Tibial nerve (tissue), 4 donors: Measurements from ENCODE around the gene NOS1.

Experiments used
- EP300 ChIP-seq, 2 donors: sonication (generic); formaldehyde crosslinking; IDR thresholded peaks; one replicate each; pipeline ENCODE4 v1.6.1; 2017; ENCODE audit warnings: antibody characterized with exemption in 2 of 2, mild to moderate bottlenecking in 1 of 2
- POLR2A ChIP-seq, 2 donors: fragments of 450-650 bp; IDR thresholded peaks; one replicate each; pipeline ENCODE4 v1.6.1; 2017; ENCODE audit warnings: antibody characterized with exemption in 2 of 2, mild to moderate bottlenecking in 2 of 2, moderate library complexity in 2 of 2
- TF ChIP-seq, protein P1 (sequence below), 5 experiments: fragments of 200-600 bp in 3 of 5; fragments of 450-650 bp in 2 of 5; sonication (generic) in 3 of 5; IDR thresholded peaks; one replicate each; pipeline ENCODE4 v1.5.1; 2016 to 2019; ENCODE audit warnings: antibody characterized with exemption in 5 of 5, mild to moderate bottlenecking in 3 of 5, moderate library complexity in 2 of 5

DNA sequence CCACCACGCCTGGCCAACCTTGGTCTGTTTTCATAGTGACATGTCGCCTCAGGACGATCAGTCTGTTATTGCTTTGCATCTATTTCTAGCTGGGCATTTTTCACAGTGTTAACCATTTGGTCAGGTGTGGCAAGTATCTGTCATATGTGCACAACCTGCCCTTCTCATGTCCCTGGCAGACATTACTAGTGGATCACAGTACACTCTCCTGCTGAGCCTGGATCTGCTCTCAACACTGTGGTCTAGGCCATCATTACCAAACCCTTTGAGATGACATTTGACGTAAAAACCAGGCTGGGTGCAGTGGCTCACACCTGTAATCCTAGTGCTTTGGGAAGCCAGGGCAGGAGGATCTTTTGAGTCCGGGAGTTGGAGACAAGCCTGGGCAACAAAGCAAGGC, 29.4 kb upstream of the NOS1 start:
- TF ChIP-seq EP300 (IDR thresholded peaks at IDR 0.05) (no peak), POLR2A (IDR thresholded peaks at IDR 0.05) (no peak)
- TF ChIP-seq, protein P1, sequence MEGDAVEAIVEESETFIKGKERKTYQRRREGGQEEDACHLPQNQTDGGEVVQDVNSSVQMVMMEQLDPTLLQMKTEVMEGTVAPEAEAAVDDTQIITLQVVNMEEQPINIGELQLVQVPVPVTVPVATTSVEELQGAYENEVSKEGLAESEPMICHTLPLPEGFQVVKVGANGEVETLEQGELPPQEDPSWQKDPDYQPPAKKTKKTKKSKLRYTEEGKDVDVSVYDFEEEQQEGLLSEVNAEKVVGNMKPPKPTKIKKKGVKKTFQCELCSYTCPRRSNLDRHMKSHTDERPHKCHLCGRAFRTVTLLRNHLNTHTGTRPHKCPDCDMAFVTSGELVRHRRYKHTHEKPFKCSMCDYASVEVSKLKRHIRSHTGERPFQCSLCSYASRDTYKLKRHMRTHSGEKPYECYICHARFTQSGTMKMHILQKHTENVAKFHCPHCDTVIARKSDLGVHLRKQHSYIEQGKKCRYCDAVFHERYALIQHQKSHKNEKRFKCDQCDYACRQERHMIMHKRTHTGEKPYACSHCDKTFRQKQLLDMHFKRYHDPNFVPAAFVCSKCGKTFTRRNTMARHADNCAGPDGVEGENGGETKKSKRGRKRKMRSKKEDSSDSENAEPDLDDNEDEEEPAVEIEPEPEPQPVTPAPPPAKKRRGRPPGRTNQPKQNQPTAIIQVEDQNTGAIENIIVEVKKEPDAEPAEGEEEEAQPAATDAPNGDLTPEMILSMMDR (IDR thresholded peaks at IDR 0.05), result no peak
